ACHN (cell line): ENCODE data around the gene HGFAC.
"Not testable (repeated sequence)": the region's sequence is repeated elsewhere in the genome, so short reads cannot be mapped to it uniquely, and the experiment has no call there.

Source experiments
- DNase-seq: peaks from one replicate; pipeline ENCODE4 v3.0.0-alpha.2; 2015
- in situ Hi-C: cut with HindIII; loops from 2 replicates; pipeline ENCODE4 v1.10.0; 2017; ENCODE audit warnings: low sequenced_read_pairs, low pct_ligation_motif_present, low pct_unique_long_range_greater_than_20kb

HGFAC gene

DNA sequence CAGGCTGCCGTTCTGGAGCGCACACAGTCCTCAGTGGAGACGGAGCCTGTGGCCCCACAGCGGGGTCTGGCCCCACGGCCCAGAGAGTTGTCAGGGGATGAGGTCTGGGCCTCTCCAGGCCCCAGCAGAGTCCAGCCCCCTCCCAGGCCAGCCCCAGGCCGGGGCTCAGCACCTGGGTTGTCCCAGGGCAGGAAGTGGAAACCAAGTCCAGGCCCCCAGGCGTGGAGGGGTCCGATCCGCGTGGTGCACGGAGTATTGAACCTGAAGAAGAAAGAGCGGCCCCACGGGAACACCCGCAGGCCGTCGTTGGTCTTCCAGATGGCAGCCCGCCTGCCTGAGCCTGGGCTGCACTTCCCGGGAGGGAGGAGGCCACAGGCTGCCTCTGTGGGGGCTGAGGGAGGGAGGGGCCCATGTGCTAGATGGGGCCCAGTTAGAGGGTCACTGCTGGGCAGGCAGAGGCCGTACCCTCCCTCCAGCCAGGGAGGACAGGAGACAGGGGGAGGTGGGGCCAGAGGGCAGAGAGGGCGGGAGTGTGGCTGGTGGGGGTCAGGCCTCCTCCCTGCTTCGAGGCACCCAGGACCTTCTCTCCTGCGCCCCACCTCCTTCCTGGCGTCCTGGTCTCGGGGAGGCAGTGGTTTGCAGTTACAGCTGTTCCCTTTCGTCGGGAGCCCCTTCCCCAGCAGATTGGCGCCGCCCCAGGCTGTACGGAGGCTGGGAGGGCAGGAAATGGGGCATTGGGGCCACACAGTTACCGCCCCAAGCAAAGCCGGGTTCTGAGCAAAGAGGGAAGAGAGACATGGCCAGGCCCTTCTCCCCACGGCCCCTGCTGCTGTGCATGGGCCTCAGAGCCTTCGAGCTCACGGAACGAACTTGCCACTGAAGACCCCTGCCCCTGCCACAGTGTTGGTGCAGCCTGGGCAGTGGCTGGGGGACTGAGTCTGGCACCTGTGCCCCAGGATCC lies 8.1 kb downstream of the HGFAC start:
- DNase-seq = no peak
- in situ Hi-C loops = no loop called here

GRCh38 chr4:3450643-3451042 lies 8.9 kb downstream of the HGFAC start:
- in situ Hi-C loops = no loop called here

DNA sequence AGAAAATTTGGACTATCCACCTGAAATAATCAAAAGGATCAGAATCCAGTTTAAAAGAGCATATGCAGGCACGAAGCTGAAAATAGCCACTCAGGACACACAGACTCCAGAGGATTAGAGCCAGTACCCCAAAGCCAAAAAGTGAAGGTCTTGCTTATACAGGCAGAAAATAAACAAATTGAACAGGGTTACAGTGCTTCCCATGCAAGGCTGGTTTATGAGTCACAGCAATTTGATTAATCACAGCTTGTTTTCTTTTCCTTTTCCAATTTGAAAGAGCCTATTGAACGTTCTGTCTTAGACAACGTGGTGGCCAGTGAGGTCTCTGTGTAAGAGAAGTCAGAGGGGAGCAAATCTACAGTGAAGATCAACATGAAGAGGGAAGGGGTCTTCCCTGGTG lies 10.2 kb downstream of the HGFAC start:
- in situ Hi-C loops = no loop called here
- DNase-seq = no peak

More at GRCh38 chr4:3450643-3451042, 8.9 kb downstream of the HGFAC start:
- no peak for DNase-seq

DNA sequence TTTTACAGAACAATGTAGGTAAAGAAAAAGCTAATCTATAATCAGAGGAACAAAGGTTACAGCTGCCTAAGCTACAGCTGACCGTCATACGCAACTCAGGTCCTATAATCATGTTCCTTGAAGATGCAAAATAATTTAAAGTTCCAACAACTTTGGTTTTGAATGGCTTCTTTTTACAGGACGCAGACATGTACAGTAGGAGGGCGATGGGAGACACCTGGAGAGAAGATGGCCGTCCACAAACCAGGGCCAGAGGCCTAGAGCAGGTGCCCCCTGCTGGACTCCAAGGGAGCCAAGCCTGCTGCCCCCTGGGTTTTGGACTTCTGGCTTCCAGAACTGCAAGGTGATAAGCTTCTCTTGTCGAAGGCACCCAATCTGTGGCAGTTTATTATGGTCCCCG lies 10.6 kb downstream of the HGFAC start:
- DNase-seq = peak; percentile 28
- in situ Hi-C loops = no loop called here

- in situ Hi-C loops = not testable (repeated sequence)
These were observed 13.8 kb downstream of the HGFAC start for GRCh38 chr4:3455596-3455995.

GRCh38 chr4:3458371-3458770 lies 16.6 kb downstream of the HGFAC start:
- no peak for DNase-seq
- in situ Hi-C loops = no loop called here

More at GRCh38 chr4:3455596-3455995, 13.8 kb downstream of the HGFAC start:
- DNase-seq = not testable (repeated sequence)

- in situ Hi-C loops, DNase-seq: not testable (repeated sequence)
These were observed 17.4 kb downstream of the HGFAC start for GRCh38 chr4:3459156-3459555.

- in situ Hi-C loops = no loop called here
These were observed 19.2 kb downstream of the HGFAC start for GRCh38 chr4:3460926-3461325.

DNA sequence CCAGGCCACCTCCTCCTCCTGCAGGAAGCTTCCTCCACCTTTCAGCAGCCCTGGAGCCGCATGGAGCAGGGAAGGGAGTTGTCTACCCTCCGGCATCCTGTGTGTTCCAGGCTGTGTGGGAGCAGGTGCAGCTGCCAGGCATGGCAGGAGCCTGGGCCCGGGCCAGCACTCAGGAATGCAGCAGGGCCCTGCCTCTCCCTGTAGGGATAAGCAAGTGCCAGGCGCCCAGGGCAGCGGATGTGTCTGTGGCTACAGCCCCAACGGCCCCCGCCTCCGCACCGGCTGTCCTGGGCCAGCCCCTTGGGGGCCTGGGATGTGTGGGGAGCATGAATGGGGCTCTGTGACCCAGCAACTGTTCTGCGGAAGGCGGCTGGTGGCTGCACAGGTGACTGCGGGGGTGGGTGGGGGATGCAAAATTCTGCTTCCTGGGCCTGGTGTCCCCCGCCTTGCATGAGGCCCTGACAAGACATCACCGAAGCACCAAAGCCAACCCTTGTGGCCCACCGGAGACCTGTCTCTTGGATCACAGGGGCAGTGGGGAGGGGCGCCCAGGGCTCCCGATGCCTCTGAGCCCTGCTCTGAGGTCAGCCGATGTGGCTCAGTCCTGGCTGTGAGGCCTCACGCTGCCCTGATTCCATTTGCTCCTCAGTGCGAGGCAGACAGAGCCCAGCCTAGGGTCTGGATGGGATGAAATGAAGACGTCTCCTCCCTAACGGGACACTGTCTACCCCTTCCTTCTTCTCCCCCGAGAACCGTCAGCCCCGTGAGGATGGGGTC lies 19.9 kb downstream of the HGFAC start:
- peak; percentile 49 for DNase-seq
- in situ Hi-C loops = no loop called here

More at GRCh38 chr4:3460926-3461325, 19.2 kb downstream of the HGFAC start:
- DNase-seq = no peak

DNA sequence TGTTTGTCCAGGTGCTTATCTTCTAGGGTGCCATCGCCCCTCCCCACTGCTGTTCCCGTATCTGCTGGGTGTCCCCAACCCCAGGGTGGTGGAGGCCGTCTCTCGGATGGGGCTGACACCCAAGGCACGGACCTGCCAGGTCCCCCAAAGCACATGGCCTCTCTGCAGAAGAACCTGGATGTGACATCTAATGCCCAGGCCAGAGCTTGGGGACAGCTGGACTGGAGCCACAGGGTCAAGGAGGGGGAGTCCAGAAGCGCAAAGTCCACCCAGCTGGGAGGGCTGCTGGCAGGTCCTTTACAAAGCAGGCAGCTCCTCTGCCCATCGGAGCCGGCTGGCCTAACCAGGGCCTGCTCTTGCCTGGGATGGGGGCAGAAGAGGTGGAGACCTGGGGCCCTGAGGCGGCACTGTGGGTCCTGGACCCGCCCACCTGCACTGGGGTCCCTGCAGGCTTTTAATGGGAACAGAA lies 20.6 kb downstream of the HGFAC start:
- in situ Hi-C loops = no loop called here
- no peak for DNase-seq

DNA sequence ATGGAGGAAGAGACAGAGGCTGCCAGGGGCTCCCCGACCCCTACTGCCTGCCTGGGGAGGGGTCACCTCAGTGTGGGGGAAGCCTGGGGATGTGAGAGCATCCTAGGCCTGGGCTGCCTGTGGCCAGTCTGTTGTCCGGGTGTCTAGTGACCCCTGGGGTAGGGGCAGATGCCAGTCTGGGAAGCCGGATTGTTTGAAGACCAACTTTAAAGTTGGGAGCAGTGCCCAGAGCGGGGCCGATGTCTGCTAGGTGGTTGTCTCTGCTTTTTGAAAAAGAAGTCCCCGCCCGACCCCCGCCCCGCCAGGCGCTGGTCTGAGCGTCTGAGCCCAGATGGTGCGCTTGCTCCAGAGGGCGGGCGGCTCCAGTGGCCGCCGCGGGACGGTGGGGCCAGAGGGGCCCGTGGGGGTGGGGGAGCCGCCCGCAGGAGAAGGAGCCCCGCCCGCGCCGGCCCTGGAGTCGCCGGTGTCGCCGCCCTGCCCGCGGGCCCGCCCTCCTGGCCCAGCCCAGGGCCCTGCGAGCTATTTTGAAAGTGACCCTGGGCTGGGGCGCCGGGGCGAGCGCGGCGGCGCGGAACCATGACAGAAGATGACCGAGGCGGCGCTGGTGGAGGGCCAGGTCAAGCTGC lies 21.1 kb downstream of the HGFAC start, which contains the start of gene DOK7:
TSS of gene DOK7 (plus strand) at position 517 of the 626 bp plus-strand sequence. CDS start at position 587, 70 bp downstream.
- in situ Hi-C loops = no loop called here
- no peak for DNase-seq

- in situ Hi-C loops = no loop called here
- DNase-seq = no peak
These were observed 22.0 kb downstream of the HGFAC start for GRCh38 chr4:3463556-3464348.

- in situ Hi-C loops = no loop called here
- no peak for DNase-seq
These were observed 22.7 kb downstream of the HGFAC start for GRCh38 chr4:3464349-3464905.

- DNase-seq = no peak
- in situ Hi-C loops = no loop called here
These were observed 23.3 kb downstream of the HGFAC start for GRCh38 chr4:3464911-3465697.

DNA sequence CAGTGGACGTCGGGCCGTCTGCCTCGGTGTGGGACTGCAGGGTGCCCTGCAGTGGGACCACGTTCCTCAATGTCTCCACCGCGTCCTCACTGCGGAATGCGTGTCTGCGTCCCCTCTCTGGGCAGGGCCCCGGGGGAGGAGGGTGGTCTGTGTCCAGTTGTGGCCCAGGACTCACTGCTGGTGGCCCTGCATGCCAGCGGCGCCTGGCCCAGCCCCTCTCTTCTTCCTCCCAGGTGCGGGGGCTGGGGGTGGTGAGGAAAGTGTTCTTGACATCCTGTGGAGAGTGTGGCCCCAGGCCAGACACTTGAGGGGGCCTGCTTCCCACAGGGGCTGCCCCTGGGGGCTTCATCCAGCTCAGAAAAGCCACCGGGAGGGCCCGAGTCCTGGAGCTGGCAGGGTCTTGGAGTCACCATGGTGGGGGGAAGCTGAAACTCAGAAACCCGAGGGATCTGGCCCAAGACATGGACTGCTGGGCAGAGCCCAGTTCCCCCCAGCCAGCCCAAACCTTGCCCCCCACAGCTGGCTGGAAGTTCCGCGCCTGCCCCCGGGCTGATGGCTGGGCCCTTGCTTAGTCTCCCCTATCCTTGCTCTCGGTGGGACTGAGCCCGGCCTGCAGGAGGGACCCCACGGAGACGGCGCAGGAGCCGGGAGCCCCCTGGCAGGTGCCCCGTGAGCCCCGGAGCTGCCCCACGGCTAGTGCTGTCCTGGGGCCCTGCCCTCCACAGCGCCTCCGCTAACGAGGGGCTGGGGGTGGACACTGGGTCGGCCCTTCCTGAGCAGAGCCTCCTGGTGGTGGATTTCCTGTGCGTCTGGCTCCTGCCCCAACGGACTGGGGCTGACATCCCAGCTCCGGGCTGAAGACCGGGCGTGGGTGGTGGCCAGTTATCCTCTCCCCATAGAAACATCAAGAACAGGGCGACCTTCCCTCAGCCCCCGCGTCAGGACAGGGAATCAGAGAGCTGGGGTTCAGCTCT lies 24.2 kb downstream of the HGFAC start:
- DNase-seq = no peak
- in situ Hi-C loops = no loop called here
